PC-3 (cell line): ENCODE measurements around the gene ZYG11B. TPM values are rescaled to one million over a fixed set of nuclear protein-coding genes. Genes with fewer than 3 reads are reported as not detected.
"Not testable (repeated sequence)": the region's sequence is repeated elsewhere in the genome, so short reads cannot be mapped to it uniquely, and the experiment has no call there.

Experiments
- ATAC-seq: fragments of 200-7000 bp; cut with Tn5 transposase; 2 replicates; pipeline ENCODE4 v1.9.1; 2020; ENCODE audit warnings: mild to moderate bottlenecking, moderate library complexity
- BruUV-seq: library from RNA; stranded (reverse); fragments of 400-500 nt; replicated peaks from 2 replicates; lab custom pipeline; 2021; lab: Mats Ljungman, UMichigan
- CTCF ChIA-PET: fragments of 300-600 bp; sonication (Branson Sonifier 250); formaldehyde crosslinking; loops from one replicate; lab custom pipeline; 2022; ENCODE audit warnings: antibody characterized with exemption; lab: Charles Lee
- POLR2A ChIA-PET: fragments of 300-600 bp; sonication (Branson Sonifier 250); formaldehyde crosslinking; loops from one replicate; lab custom pipeline; 2022; ENCODE audit warnings: antibody characterized with exemption; ENCODE audit not compliant: unreplicated experiment; lab: Charles Lee
- DNase-seq: peaks from one replicate; pipeline ENCODE4 v3.0.0-alpha.2; 2015
- H2AFZ ChIP-seq: fragments of 300-600 bp; sonication (generic); 2 replicates; pipeline ENCODE4 v1.6.0; 2016; ENCODE audit warnings: antibody characterized with exemption, low read length
- H3F3A ChIP-seq: fragments of 300-600 bp; sonication (generic); one replicate; pipeline ENCODE4 v1.6.0; 2017; ENCODE audit warnings: antibody characterized with exemption, low read length, control low read depth, mild to moderate bottlenecking; ENCODE audit not compliant: unreplicated experiment
- H3K27ac ChIP-seq: fragments of 300-600 bp; sonication (generic); 2 replicates; pipeline ENCODE4 v1.5.1; 2016; ENCODE audit warnings: mild to moderate bottlenecking, low read length
- H3K27me3 ChIP-seq: fragments of 300-600 bp; sonication (generic); 2 replicates; pipeline ENCODE4 v1.6.1; 2016; ENCODE audit warnings: low read length, mixed read lengths
- H3K36me3 ChIP-seq: fragments of 300-600 bp; sonication (generic); 2 replicates; pipeline ENCODE4 v1.6.1; 2016; ENCODE audit warnings: low read depth, mixed run types, low read length, mixed read lengths
- H3K4me1 ChIP-seq: fragments of 300-600 bp; sonication (generic); 2 replicates; pipeline ENCODE4 v1.5.1; 2016; ENCODE audit warnings: low read length; ENCODE audit not compliant: insufficient read depth
- H3K4me2 ChIP-seq: fragments of 300-600 bp; sonication (generic); 2 replicates; pipeline ENCODE4 v1.6.0; 2016; ENCODE audit warnings: low read length
- H3K4me3 ChIP-seq: fragments of 300-600 bp; sonication (generic); 2 replicates; pipeline ENCODE4 v1.5.1; 2016; ENCODE audit warnings: mild to moderate bottlenecking, low read length, mixed read lengths
- H3K79me2 ChIP-seq: fragments of 300-600 bp; sonication (generic); 2 replicates; pipeline ENCODE4 v1.6.1; 2017; ENCODE audit warnings: low read length, mixed read lengths
- H3K9ac ChIP-seq: fragments of 300-600 bp; sonication (generic); 2 replicates; pipeline ENCODE4 v1.6.0; 2016; ENCODE audit warnings: mild to moderate bottlenecking, low read length
- H3K9me2 ChIP-seq: fragments of 300-600 bp; sonication (generic); replicated peaks from 2 replicates; pipeline ENCODE4 v1.6.1; 2016; ENCODE audit warnings: mixed run types, low read length, mixed read lengths
- H3K9me3 ChIP-seq: fragments of 300-600 bp; sonication (generic); 2 replicates; pipeline ENCODE4 v1.6.1; 2016; ENCODE audit warnings: low read length, mixed read lengths
- H4K20me1 ChIP-seq: fragments of 300-600 bp; sonication (generic); 2 replicates; pipeline ENCODE4 v1.6.1; 2016; ENCODE audit warnings: low read length, mixed read lengths
- EZH2 ChIP-seq: fragments of 300-600 bp; sonication (generic); IDR thresholded peaks from one replicate; pipeline ENCODE4 v1.6.1; 2017; ENCODE audit warnings: antibody characterized with exemption, mild to moderate bottlenecking, low read length; ENCODE audit not compliant: unreplicated experiment
- EZH2phosphoT487 ChIP-seq: fragments of 300-600 bp; sonication (generic); IDR thresholded peaks from 2 replicates; pipeline ENCODE4 v1.6.1; 2018; ENCODE audit warnings: mild to moderate bottlenecking, antibody characterized with exemption, low read length, borderline replicate concordance
- intact Hi-C: fragments of 100-400 bp; cut with micrococcal nuclease; formaldehyde crosslinking; loops from 2 replicates; pipeline ENCODE4 v1.9.0; 2023
- total RNA-seq: library from RNA; depleted of rRNA; stranded (reverse); fragments of >200 nt; gene quantifications from 2 replicates; pipeline ENCODE4 v1.2.3, GENCODE V29; 2014
- TF ChIP-seq, protein P1 (sequence below): fragments of 300-600 bp; sonication (generic); conservative IDR thresholded peaks from 2 replicates; pipeline ENCODE4 v1.5.1; 2017; ENCODE audit warnings: antibody characterized with exemption, low read depth, mild to moderate bottlenecking, low read length

ZYG11B gene
- total RNA-seq, 1 experiment from 2014 or later = 23.4 TPM

DNA sequence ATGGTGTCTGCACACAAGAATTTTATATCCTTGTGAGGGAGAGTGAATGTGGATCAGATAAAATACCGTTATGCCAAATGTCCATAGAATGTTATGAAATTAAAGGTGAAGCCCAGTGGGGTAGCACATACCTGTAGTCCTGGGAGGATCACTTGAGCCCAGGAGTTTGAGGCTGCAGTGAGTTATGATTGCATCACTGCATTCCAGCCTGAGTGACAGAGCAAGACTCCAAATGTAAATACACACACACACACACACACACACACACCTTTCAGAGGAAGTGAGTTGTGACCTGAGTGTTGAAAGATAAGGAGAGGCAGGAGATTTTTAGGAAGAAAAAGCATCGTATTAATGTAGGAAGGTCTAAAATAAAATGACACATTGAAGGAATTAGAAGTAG is 88.2 kb downstream of the ZYG11B start:
- ATAC-seq (peak; percentile 88), DNase-seq (peak; percentile 83)
- Histone ChIP-seq H3F3A (no peaks in the 10 kb centered on the region), H3K9ac (no peak overlapping the region), H3K27ac (no peak overlapping the region), H3K79me2 (no peaks in the 10 kb centered on the region), H3K4me3 (no peak overlapping the region), H3K36me3 (peaks cover 7% of the 10 kb centered on the region), H3K4me1 (peaks cover 13% of the 10 kb centered on the region), H3K9me2 (no peaks in the 10 kb centered on the region), H2AFZ (no peak overlapping the region), H3K4me2 (peak overlapping the region; percentile 29; the same call in 1 of the 2 replicates), H3K27me3 (no peaks in the 10 kb centered on the region), H4K20me1 (no peaks in the 10 kb centered on the region), H3K9me3 (no peaks in the 10 kb centered on the region)
- intact Hi-C loops = no loop called here
- CTCF ChIA-PET = no interaction called here
- POLR2A ChIA-PET = no interaction called here
- TF ChIP-seq, protein P1, sequence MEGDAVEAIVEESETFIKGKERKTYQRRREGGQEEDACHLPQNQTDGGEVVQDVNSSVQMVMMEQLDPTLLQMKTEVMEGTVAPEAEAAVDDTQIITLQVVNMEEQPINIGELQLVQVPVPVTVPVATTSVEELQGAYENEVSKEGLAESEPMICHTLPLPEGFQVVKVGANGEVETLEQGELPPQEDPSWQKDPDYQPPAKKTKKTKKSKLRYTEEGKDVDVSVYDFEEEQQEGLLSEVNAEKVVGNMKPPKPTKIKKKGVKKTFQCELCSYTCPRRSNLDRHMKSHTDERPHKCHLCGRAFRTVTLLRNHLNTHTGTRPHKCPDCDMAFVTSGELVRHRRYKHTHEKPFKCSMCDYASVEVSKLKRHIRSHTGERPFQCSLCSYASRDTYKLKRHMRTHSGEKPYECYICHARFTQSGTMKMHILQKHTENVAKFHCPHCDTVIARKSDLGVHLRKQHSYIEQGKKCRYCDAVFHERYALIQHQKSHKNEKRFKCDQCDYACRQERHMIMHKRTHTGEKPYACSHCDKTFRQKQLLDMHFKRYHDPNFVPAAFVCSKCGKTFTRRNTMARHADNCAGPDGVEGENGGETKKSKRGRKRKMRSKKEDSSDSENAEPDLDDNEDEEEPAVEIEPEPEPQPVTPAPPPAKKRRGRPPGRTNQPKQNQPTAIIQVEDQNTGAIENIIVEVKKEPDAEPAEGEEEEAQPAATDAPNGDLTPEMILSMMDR = no peak
- TF ChIP-seq EZH2phosphoT487 = no peak
- TF ChIP-seq EZH2 = no peak
- no TSS peak for BruUV-seq

DNA sequence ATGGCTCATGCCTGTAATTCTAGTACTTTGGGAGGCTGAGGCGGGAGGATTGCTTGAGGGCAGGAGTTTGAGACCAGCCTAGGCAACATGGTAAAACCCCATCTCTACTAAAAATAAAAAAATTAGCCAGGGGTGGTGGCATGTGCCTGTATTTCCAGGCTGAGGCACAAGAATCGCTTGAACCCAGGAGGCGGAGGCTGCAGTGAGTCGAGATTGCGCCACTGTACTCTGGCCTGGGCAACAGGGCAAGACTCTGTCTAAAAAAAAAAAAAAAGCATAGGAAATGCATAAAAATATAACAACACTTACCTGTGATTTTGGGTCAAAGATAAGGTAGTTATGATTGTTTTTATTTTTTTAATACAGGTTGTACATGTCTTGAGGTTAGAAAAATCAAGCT is 94.6 kb downstream of the ZYG11B start:
- H3F3A ChIP-seq, H4K20me1 ChIP-seq, H3K9me2 ChIP-seq, H3K36me3 ChIP-seq, ATAC-seq, H3K4me2 ChIP-seq, H3K4me3 ChIP-seq, H3K79me2 ChIP-seq, H3K9me3 ChIP-seq, POLR2A ChIA-PET, H3K27ac ChIP-seq, H2AFZ ChIP-seq, H3K9ac ChIP-seq, CTCF ChIA-PET, H3K4me1 ChIP-seq, BruUV-seq, DNase-seq, H3K27me3 ChIP-seq: not testable (repeated sequence)
- intact Hi-C loops = loop anchor here (10.0 kb wide), 1 partner anchor 104 kb away; the partner anchor contains the start of genes ECHDC2 and SCP2

DNA sequence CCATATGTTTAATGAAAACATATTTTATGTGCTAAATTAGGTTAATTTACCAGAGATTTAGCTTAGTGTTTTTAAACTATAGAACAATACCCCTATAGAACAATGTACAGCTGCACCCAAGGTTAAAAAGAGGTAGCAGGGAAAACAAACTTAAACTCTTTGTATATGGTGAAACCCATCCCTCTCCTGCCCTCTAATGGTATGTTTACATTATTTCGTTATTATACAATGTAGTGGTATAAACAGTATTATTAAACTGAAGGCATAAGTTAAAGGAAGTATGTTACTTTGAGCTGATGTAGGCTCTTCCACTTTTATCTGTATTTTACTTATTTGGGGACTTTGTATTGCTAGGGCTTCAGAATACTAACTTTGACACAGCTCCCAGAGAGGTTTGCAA is 99.6 kb downstream of the ZYG11B start:
- ATAC-seq (peak; percentile 85), DNase-seq (peak; percentile 57)
- TF ChIP-seq, protein P1 = peak; percentile 66
- no peak for TF ChIP-seq EZH2
- ChIA-PET CTCF (interaction anchor here (0.6 to 0.8 kb wide), 3 partner anchors 16 to 360 kb away, joined by 3 to 4 read pairs (median 3); no protein-coding TSS in a partner anchor), POLR2A (no interaction called here)
- Histone ChIP-seq H2AFZ (no peak overlapping the region), H3K9me2 (no peaks in the 10 kb centered on the region), H3K4me1 (no peaks in the 10 kb centered on the region), H3K4me2 (no peak overlapping the region), H3K4me3 (no peak overlapping the region), H3F3A (no peaks in the 10 kb centered on the region), H4K20me1 (no peaks in the 10 kb centered on the region), H3K36me3 (no peaks in the 10 kb centered on the region), H3K9me3 (no peaks in the 10 kb centered on the region), H3K79me2 (no peaks in the 10 kb centered on the region), H3K27ac (no peak overlapping the region), H3K9ac (no peak overlapping the region), H3K27me3 (no peaks in the 10 kb centered on the region)
- intact Hi-C loops = loop anchor here (5.0 to 10.0 kb wide), 2 partner anchors 99 to 124 kb away; partner anchors contain the start of genes ECHDC2 and SCP2
- BruUV-seq = TSS peak; percentile 3
